HepG2 (cell line): ENCODE measurements around the gene B4GALT5. TPM values are rescaled to one million over a fixed set of nuclear protein-coding genes. Genes with fewer than 3 reads are reported as not detected.
A peak's percentile ranks its signal among the peaks of the same experiment; 100 is the strongest.

ENCODE experiments used
- AGO1 ChIP-seq: fragments of 200-400 bp; formaldehyde crosslinking; IDR thresholded peaks from 2 replicates; pipeline ENCODE4 v1.6.1; 2017; ENCODE audit warnings: mild to moderate bottlenecking, low read depth, low read length, moderate library complexity; ENCODE audit not compliant: poor library complexity, severe bottlenecking
- CERS6 ChIP-seq: sonication (generic); formaldehyde crosslinking; IDR thresholded peaks from 2 replicates; pipeline ENCODE4 v1.5.0; 2020; ENCODE audit warnings: missing genetic modification reagents
- DZIP1 ChIP-seq: sonication (generic); formaldehyde crosslinking; IDR thresholded peaks from 2 replicates; pipeline ENCODE4 v1.5.0; 2020; ENCODE audit warnings: mild to moderate bottlenecking, missing genetic modification reagents
- HNRNPK ChIP-seq: fragments of 200-400 bp; formaldehyde crosslinking; IDR thresholded peaks from 2 replicates; pipeline ENCODE4 v1.6.1; 2018; ENCODE audit warnings: low read length, low read depth, moderate library complexity, mild to moderate bottlenecking; ENCODE audit not compliant: poor library complexity, severe bottlenecking
- ISX ChIP-seq: sonication (generic); formaldehyde crosslinking; conservative IDR thresholded peaks from 2 replicates; pipeline ENCODE4 v1.5.0; 2020; ENCODE audit warnings: missing genetic modification reagents
- JUNB ChIP-seq: sonication (generic); formaldehyde crosslinking; IDR thresholded peaks from 2 replicates; pipeline ENCODE4 v1.8.0; 2022; ENCODE audit warnings: missing genetic modification reagents, mild to moderate bottlenecking, borderline replicate concordance
- KLF11 ChIP-seq: IDR thresholded peaks from 2 replicates; pipeline ENCODE4 v1.6.1; 2016; ENCODE audit warnings: missing compliant biosample characterization
- KLF9 ChIP-seq: IDR thresholded peaks from 2 replicates; pipeline ENCODE4 v1.6.1; 2016; ENCODE audit warnings: low read depth
- LBX2 ChIP-seq: sonication (generic); formaldehyde crosslinking; IDR thresholded peaks from 2 replicates; pipeline ENCODE4 v1.5.0; 2020; ENCODE audit warnings: missing genetic modification reagents, mild to moderate bottlenecking, borderline replicate concordance
- MAX ChIP-seq: IDR thresholded peaks from 2 replicates; pipeline ENCODE4 v1.6.1; 2012; ENCODE audit warnings: inconsistent platforms
- MTF2 ChIP-seq: sonication (generic); formaldehyde crosslinking; IDR thresholded peaks from 2 replicates; pipeline ENCODE4 v1.5.0; 2020; ENCODE audit warnings: missing genetic modification reagents, borderline replicate concordance
- PRDM4 ChIP-seq: sonication (generic); formaldehyde crosslinking; IDR thresholded peaks from 2 replicates; pipeline ENCODE4 v1.9.0; 2021; ENCODE audit warnings: missing genetic modification reagents, borderline replicate concordance
- SMC3 ChIP-seq: IDR thresholded peaks from 2 replicates; pipeline ENCODE4 v1.6.1; 2011; ENCODE audit warnings: low read length, improper control_type of control experiment
- XBP1 ChIP-seq: sonication (generic); formaldehyde crosslinking; IDR thresholded peaks from 2 replicates; pipeline ENCODE4 v1.5.0; 2020; ENCODE audit warnings: missing genetic modification reagents
- ZBTB14 ChIP-seq: sonication (generic); formaldehyde crosslinking; IDR thresholded peaks from 2 replicates; pipeline ENCODE4 v1.4.0; 2020; ENCODE audit warnings: missing genetic modification reagents
- ZNF207 ChIP-seq: fragments of 450-650 bp; IDR thresholded peaks from 2 replicates; pipeline ENCODE4 v1.6.1; 2016; ENCODE audit warnings: antibody characterized with exemption, borderline replicate concordance
- ZNF264 ChIP-seq: sonication (generic); formaldehyde crosslinking; IDR thresholded peaks from 2 replicates; pipeline ENCODE4 v1.4.0; 2020; ENCODE audit warnings: missing genetic modification reagents
- ZNF296 ChIP-seq: sonication (generic); formaldehyde crosslinking; conservative IDR thresholded peaks from 2 replicates; pipeline ENCODE4 v1.5.0; 2020; ENCODE audit warnings: mild to moderate bottlenecking, missing genetic modification reagents
- ZNF530 ChIP-seq: sonication (generic); formaldehyde crosslinking; IDR thresholded peaks from 2 replicates; pipeline ENCODE4 v1.5.0; 2020; ENCODE audit warnings: low read depth, mild to moderate bottlenecking, missing genetic modification reagents
- ZNF720 ChIP-seq: sonication (generic); formaldehyde crosslinking; IDR thresholded peaks from 2 replicates; pipeline ENCODE4 v1.4.0; 2020; ENCODE audit warnings: missing genetic modification reagents
- ZNF841 ChIP-seq: sonication (generic); formaldehyde crosslinking; IDR thresholded peaks from 2 replicates; pipeline ENCODE4 v1.8.1; 2023; ENCODE audit warnings: missing genetic modification reagents, borderline replicate concordance
- polyA plus RNA-seq, 8 experiments: library from polyadenylated mRNA; depleted of rRNA in 3 of 8; stranded (reverse) in 7 of 8; unstranded in 1 of 8; fragments of >200 nt; fragmentation: Illumina TruSeq in 4 of 8; extraction: Trizol in 4 of 8; gene quantifications; 2 replicates each; pipeline versions ENCODE4 v1.2.1 to v1.2.3, GENCODE V29; 2011 to 2016; ENCODE audit warnings: low read depth in 4 of 8, missing spikeins in 1 of 8, mixed read lengths in 1 of 8; ENCODE audit not compliant: insufficient read depth in 1 of 8
- total RNA-seq, 5 experiments: library from RNA; depleted of rRNA; stranded (reverse); fragments of >200 nt; fragmentation: Illumina TruSeq; extraction: Trizol; gene quantifications; 2 replicates each; pipeline ENCODE4 v1.2.3, GENCODE V29; 2016; ENCODE audit warnings: low read depth in 1 of 5

Gene B4GALT5
- total and polyA plus RNA-seq, 2 of the 13 experiments (the other 11 are each of a cell fraction or from before 2014, with no cell fraction given): 27.3 to 30.9 TPM

GRCh38 chr20:49583669-49584417 lies 129.8 kb downstream of the B4GALT5 start (continued):
- TF ChIP-seq CERS6 (no peak), SMC3 (peak; percentile 63), JUNB (CRISPR knock-in tag) (no peak; the same call in 1 of the 2 replicates), HNRNPK (no peak), ZNF530 (CRISPR knock-in tag) (no peak), PRDM4 (CRISPR knock-in tag) (0 out of 2 replicates have a peak, but pooled peaks have one; percentile 33), ZNF296 (no peak), KLF11 (peak; percentile 59; the same call in 1 of the 2 replicates), MTF2 (CRISPR knock-in tag) (0 out of 2 replicates have a peak, but pooled peaks have one; percentile 45), MAX (peak; percentile 98), KLF9 (CRISPR knock-in tag) (no peak; the same call in 1 of the 2 replicates), XBP1 (CRISPR knock-in tag) (peak; percentile 98; the same call in 1 of the 2 replicates), ZNF207 (no peak), LBX2 (CRISPR knock-in tag) (peak; percentile 83; the same call in 1 of the 2 replicates), ZNF720 (CRISPR knock-in tag) (0 out of 2 replicates have a peak, but pooled peaks have one; percentile 41), ISX (no peak), ZNF264 (CRISPR knock-in tag) (no peak; the same call in 1 of the 2 replicates), DZIP1 (CRISPR knock-in tag) (peak; percentile 96), AGO1 (no peak), ZBTB14 (CRISPR knock-in tag) (no peak), ZNF841 (CRISPR knock-in tag) (no peak)
